ENCODE results near the gene DPP7. TPM values are rescaled to one million over a fixed set of nuclear protein-coding genes. Genes with fewer than 3 reads are reported as not detected.
A peak's percentile ranks its signal among the peaks of the same experiment; 100 is the strongest.

Gene DPP7
- total RNA-seq, 4 donors from 2014 or later: 23.2 to 100 (median 76.8) TPM

GRCh38 chr9:137080260-137081122 lies 34.0 kb downstream of the DPP7 start:
- DNase-seq: no peak
- Histone ChIP-seq H3K4me3 (no peak overlapping the region), H3K9me3 (no peaks in the 10 kb centered on the region), H3K36me3 (no peaks in the 10 kb centered on the region), H3K27me3 (no peaks in the 10 kb centered on the region), H3K27ac (no peak overlapping the region), H3K4me1 (peaks cover 0 to 8% of the 10 kb centered on the region in 2 donors)
- no peak for TF ChIP-seq POLR2A (IDR thresholded peaks at IDR 0.05)
- TF ChIP-seq CTCF (IDR thresholded peaks at IDR 0.05): no peak
- intact Hi-C loops (cut with DNase I; ENCODE audit: low total_unique reads): no loop called here

- Histone ChIP-seq H3K9me3 (no peaks in the 10 kb centered on the region), H3K4me1 (peaks cover 0 to 7% of the 10 kb centered on the region in 2 donors), H3K4me3 (no peak overlapping the region), H3K27me3 (no peaks in the 10 kb centered on the region), H3K27ac (no peak overlapping the region), H3K36me3 (no peaks in the 10 kb centered on the region)
- TF ChIP-seq CTCF (IDR thresholded peaks at IDR 0.05): no peak
- TF ChIP-seq POLR2A (IDR thresholded peaks at IDR 0.05): no peak
- no peak for DNase-seq
- intact Hi-C loops (cut with DNase I; ENCODE audit: low total_unique reads): no loop called here
Observed at GRCh38 chr9:137079401-137079787, 35.1 kb downstream of the DPP7 start.

GRCh38 chr9:137078701-137079400 lies 35.7 kb downstream of the DPP7 start:
- H3K4me3 ChIP-seq: no peak overlapping the region
- peaks cover 0 to 7% of the 10 kb centered on the region in 2 donors for H3K4me1 ChIP-seq
- DNase-seq: peak in 1 of 2 donors; percentile 16
- TF ChIP-seq POLR2A (IDR thresholded peaks at IDR 0.05): no peak
- TF ChIP-seq CTCF (IDR thresholded peaks at IDR 0.05): no peak
- intact Hi-C loops (cut with DNase I; ENCODE audit: low total_unique reads): no loop called here
- H3K27me3 ChIP-seq: no peaks in the 10 kb centered on the region
- H3K9me3 ChIP-seq: no peaks in the 10 kb centered on the region
- no peak overlapping the region for H3K27ac ChIP-seq
- no peaks in the 10 kb centered on the region for H3K36me3 ChIP-seq

- Histone ChIP-seq H3K36me3 (no peaks in the 10 kb centered on the region), H3K9me3 (no peaks in the 10 kb centered on the region), H3K4me1 (peaks cover 0 to 7% of the 10 kb centered on the region in 2 donors), H3K27ac (no peak overlapping the region), H3K27me3 (no peaks in the 10 kb centered on the region), H3K4me3 (peak overlapping the region; percentile 41 to 47)
- TF ChIP-seq POLR2A (IDR thresholded peaks at IDR 0.05) (no peak), CTCF (IDR thresholded peaks at IDR 0.05) (no peak)
- intact Hi-C loops (cut with DNase I; ENCODE audit: low total_unique reads): no loop called here
- peak in 1 of 2 donors; percentile 26 for DNase-seq
Observed at GRCh38 chr9:137077758-137078693, 36.5 kb downstream of the DPP7 start.
